Hindlimb muscle (tissue), 1 donor: ENCODE results near the gene RPL19. TPM values are rescaled to one million over a fixed set of nuclear protein-coding genes. Genes with fewer than 3 reads are reported as not detected.
"Not testable (repeated sequence)": the region's sequence is repeated elsewhere in the genome, so short reads cannot be mapped to it uniquely, and the experiment has no call there.

ENCODE experiments used
- DNase-seq: peaks from one replicate; pipeline ENCODE4 v3.0.0-alpha.2; 2013
- polyA plus RNA-seq: library from polyadenylated mRNA; unstranded; fragments of 120-200 nt; gene quantifications from one replicate; pipeline ENCODE4 v1.2.1, GENCODE V29; 2013; ENCODE audit not compliant: insufficient read length

The RPL19 gene
- polyA plus RNA-seq, result 2,704 TPM

DNA sequence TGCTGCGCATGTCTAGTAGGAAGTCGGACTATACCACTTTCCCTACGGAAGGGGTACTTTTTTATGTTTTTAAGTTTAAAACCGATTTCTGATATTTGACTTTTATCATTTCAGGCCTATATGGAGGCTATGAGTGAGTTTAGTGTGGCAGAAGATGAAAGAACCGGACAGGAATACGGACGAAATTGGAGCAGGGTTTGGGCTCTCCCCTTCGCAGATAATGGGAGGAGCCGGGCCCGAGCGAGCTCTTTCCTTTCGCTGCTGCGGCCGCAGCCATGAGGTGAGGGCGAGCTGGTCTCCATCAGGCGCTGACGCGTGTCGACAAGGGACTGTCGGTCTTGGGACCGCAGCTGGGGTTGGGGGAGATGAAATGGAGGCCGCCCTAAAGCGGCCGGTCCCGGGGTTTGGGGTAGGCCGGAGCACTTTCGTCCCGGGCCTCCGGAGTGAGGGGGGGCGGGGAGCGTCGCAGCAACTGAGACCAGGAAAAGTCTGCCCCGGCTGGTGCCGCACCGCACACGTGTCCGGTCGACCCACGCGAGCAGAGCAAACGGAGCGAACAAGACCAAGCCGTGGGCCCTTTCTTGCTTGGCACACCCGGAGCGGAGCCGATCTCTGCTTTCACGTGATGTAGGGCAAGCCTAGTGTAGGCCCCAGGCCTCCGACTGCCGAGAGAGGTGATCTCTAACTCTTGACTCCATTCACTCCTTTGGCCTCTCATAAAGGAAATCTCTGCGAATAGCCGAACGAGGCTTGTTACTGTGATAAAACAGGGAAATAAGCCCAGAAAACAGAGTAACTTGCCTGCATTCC lies at the start of gene RPL19:
TSS of gene RPL19 (plus strand) at position 214 of the 810 bp plus-strand sequence. CDS start at position 276, 62 bp downstream.
- DNase-seq, result peak; percentile 91

- no peak for DNase-seq
Measured at GRCh38 chr17:39150795-39151149, 49.3 kb upstream of the RPL19 start.

DNA sequence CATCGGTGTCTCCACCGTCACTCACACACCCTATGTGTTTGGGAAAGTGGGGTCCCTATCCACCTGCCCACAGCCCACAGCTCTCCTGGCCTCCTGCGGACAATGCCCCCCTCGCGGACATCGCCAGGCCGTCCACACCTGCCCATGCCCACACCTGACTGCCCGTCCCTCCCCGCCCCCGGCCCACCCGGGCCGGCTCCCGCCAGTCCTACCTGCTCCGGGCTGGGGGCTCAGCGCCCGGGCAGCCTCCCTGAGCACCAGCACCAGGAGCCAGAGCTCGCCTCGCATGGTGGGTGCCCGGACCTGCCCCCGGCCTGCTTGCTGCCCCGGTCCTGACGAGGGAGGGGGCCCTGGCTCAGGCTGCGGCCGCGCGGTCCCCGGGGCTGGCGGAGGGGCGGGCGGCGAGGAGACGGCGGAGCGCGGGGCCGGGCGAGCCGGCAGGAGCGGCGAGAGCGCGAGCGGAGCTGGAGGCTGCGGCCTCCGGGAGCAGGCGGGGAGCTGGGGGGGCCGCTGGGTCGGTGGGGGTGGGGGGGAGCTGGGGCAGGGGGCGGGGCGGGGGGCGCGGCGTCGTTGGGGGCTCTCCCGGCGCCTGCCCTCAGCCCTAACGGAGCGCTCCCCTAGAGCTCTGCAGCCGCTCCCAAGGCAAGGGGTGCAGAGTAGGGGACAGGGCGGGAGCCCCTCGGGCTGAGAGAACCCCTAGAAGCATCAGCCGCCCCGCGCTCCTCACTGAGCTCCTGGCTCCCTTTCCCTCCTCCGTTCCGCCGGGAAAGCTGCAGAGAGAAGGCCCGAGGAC lies 48.7 kb upstream of the RPL19 start, which contains the start of gene PLXDC1:
TSS of gene PLXDC1 (minus strand) at position 488 of the 793 bp plus-strand sequence. CDS start at position 288, 200 bp downstream.
- DNase-seq, result no peak

- DNase-seq, result no peak
Measured at GRCh38 chr17:39151943-39152818, 47.9 kb upstream of the RPL19 start.

GRCh38 chr17:39153599-39154051 lies 46.5 kb upstream of the RPL19 start:
- DNase-seq, result peak; percentile 95

GRCh38 chr17:39155654-39156053 lies 44.4 kb upstream of the RPL19 start:
- DNase-seq, result no peak

- no peak for DNase-seq
Measured at GRCh38 chr17:39156491-39156890, 43.6 kb upstream of the RPL19 start.

GRCh38 chr17:39158623-39159022 lies 41.5 kb upstream of the RPL19 start:
- DNase-seq, result no peak

DNA sequence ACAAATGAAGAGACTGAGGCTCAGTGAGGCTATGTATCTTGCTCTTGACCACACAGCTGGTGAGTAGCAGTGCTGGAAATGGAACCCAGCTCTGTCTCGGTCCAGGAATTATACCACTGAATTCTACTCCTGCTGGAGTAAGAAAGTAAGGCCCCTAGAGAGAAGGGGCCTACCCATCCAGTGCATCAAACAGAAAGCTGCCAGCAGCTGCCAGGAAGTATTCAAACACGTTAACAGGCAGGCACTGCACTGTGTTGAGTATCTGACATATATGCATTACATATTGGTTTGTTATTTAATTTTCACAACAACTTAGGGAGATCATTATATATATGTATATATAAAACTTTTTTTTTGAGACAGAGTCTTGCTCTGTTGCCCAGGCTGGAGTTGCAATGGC lies 38.1 kb upstream of the RPL19 start:
- DNase-seq, result no peak

GRCh38 chr17:39164675-39165143 lies 35.4 kb upstream of the RPL19 start:
- DNase-seq, result peak; percentile 89

DNA sequence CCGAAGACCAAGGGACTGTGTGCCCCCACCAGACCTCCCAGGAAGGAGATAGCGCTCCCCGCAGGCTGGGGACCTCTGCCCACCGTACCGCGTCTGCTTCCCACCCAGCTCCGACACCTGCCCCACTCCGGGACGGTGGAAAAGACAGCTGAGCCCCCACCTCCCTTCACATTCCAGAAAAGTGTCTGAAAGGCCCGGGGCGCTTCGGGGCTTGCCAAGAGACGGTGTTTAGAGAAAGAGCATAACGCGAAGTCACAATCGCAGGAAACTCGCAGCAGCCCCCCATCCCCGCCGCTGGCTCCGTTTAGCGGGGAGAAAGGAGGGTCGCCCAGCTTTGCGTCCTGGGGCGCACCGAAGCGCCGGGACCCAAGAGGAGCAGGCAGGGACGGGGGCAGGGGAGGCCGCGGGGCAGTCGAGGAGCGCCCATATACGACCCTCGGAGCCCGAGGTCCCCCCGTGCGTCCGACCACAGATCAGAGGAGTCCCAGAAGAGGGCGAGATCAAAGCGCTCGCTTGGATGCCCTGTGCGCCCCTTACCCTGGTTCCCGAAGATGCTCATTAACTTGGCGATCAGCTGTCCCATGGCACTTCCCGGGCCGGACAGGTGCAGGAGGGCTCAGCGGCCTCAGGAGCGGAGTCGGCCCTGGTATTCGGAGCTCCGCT lies 34.8 kb upstream of the RPL19 start:
- DNase-seq, result no peak

- no peak for DNase-seq
Measured at GRCh38 chr17:39165841-39166349, 34.2 kb upstream of the RPL19 start, which contains the start of gene ARL5C. Gene ARL5C (minus strand): TSS chr17:39166161. CDS start chr17:39165760, 401 bp downstream.

DNA sequence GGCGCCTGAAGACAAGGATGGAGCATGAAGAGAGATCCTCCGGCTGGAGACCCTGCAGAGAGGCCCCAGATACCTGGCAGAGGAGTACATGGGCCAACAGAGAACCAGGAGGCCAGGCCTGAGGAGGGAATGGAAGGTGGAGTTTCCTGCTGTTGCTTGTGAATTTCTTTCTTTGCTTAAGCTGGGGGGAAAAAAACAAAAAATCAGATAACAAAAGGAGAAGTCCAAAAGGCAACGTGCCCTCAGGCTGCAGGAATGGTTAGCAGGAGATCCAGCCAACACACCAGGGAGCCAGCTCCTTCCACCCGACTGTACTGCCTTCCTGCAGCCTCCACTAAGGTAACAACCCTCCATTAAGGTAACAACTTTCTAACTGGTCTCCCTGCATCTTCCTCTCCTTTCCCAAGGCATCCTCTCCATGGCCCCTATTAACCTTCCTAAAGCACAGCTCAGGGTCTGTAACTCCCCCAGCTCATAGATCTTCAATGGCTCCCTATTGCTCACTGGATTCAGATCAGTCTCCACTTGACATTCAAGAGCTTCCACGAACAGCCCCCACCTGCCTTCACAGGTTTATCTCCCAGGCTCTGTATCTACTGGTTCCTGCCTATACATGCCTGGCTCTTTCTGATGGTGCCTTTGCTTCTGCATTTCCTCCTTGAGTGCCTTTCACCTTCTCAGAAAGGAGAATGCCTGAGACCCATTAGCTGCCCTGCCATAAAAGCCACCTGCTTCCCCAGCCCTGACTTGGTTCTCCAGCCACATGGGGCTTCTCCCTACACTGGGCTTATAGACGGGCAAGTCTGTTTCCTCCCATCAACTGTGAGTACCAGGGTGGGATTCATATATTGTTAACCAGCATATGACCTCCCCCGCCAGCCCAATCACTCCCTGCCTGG lies 33.4 kb upstream of the RPL19 start:
- DNase-seq, result no peak

DNA sequence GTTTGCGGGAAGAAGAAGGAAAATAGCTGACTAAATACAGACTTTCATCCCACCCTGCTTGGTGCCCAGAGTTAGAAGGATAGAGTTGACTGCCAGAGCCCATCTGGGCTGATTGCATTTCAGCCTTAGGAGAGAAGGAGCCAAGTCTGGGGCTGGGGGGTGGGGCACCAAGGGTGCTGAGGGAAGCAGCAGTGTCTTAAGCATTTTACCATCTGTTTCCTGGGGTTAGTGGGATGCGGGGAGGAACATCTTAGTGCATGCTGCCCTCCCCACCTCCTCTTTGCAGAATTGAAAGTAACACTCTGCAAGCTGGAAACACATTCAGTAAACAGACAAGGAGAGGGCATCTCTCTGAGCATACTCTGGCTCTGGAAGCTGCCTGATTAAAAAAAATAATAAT lies 32.6 kb upstream of the RPL19 start:
- DNase-seq, result peak; percentile 65

DNA sequence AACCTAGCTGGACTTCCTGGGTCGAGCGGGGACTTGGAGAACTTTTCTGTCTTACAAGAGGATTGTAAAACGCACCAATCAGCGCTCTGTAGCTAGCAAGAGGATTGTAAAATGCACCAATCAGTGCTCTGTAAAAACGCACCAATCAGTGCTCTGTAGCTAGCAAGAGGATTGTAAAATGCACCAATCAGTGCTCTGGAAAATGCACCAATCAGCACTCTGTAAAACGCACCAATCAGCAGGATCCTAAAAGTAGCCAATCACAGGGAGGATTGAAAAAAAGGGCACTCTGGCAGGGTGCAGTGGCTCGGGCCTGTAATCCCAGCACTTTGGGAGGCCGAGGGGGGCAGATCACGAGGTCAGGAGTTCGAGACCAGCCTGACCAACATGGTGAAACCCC lies 31.6 kb upstream of the RPL19 start:
- not testable (repeated sequence) for DNase-seq

DNA sequence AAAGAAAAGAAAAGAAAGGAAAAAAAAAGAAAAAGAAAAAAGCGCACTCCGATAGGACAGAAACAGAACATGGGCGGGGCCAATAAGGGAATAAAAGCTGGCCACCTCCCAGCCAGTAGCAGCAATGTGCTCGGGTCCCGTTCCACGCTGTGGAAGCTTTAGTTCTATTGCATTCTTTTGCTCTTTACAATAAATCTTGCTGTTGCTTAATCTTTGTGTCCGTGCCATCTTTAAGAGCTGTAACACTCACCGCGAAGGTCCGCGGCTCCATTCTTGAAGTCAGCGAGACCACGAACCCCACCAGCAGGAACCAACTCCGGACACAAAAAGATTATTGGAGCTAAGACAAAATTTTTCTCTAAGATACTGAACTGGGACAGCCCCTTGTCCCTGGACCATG lies 31.0 kb upstream of the RPL19 start:
- DNase-seq, result no peak

DNA sequence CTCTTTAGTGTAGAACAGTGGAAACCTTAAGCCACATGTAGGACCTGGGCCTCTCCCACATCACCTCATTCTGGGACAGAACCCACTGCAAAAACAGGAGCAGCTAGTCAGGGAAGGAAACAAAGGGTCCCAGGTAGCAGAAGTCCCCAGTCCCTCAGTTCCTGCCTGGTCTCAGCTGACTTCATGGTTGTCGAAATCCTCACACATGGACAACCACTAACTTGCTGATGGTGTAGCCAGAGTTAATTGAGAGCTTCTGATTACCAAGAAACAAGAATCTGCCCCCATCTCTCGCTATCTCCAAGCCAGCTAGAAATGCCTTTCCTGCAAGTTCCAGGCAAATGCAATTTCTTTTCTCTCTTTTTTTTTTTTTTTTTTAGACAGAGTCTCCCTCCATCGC lies 30.6 kb upstream of the RPL19 start:
- DNase-seq, result no peak

DNA sequence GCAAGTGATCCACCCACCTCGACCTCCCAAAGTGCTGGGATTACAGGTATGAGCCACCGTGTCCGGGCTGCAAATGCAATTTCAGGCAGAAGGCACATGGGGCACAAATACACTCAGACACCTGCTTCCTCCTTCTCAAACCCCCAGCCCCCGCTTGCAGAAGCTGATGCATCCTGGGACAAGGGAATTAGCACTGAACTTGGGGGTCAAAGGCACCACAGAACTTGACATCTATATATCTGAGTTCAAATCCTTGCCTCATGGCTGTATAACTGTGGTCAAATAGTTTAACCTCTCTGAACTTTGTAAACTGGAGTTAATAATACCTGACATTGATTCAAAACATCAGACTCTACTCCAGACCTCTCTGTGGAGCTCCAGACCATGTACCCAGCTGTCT lies 30.0 kb upstream of the RPL19 start:
- no peak for DNase-seq

GRCh38 chr17:39170558-39170957 lies 29.5 kb upstream of the RPL19 start:
- no peak for DNase-seq

DNA sequence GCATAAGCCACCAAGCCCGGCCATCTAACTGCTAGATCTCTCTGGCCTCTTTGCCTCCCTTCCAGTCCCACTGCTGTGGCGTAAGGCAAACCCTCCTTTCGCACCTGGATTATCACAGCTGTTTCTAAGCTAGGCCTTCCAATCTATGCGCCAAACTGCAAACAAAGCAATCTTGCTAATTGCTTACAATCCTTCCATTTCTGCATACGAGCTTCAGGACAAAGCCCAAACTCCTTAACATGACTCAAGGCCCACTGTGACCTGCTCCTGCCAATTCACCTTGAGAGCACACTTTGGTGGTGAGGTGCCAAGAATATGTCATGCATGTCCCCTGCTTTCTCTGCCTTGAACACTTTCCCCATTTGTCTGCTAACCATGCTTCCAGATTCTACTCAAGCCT lies 28.1 kb upstream of the RPL19 start:
- no peak for DNase-seq
